CD14-positive monocyte (primary cell): ENCODE measurements around the gene UGT1A3. TPM values are rescaled to one million over a fixed set of nuclear protein-coding genes. Genes with fewer than 3 reads are reported as not detected.
"Not testable (repeated sequence)": the region's sequence is repeated elsewhere in the genome, so short reads cannot be mapped to it uniquely, and the experiment has no call there.

Experiments
- DNase-seq, 3 donors: peaks; one replicate each; pipeline ENCODE4 v3.0.0-alpha.2; 2011 to 2022
- H2AFZ ChIP-seq: 2 replicates; pipeline ENCODE4 v1.6.0; 2012; ENCODE audit warnings: mild to moderate bottlenecking, low read depth, low read length, inconsistent platforms; ENCODE audit not compliant: insufficient read depth, poor library complexity, severe bottlenecking
- H3K27ac ChIP-seq, 2 donors: 1 replicate in 1 of 2; 2 replicates in 1 of 2; pipeline ENCODE4 v1.5.1; 2012 to 2013; ENCODE audit warnings: low read length in 2 of 2, control low read depth in 1 of 2, inconsistent platforms in 1 of 2, low read depth in 1 of 2, mild to moderate bottlenecking in 1 of 2
- H3K27me3 ChIP-seq, 2 donors: one replicate each; pipeline versions ENCODE4 v1.6.0 to v1.6.1; 2011 to 2013; ENCODE audit warnings: low read length in 2 of 2; ENCODE audit not compliant: control insufficient read depth in 2 of 2, insufficient read depth in 2 of 2
- H3K36me3 ChIP-seq, 2 donors: replicated peaks in 1 of 2; 1 replicate in 1 of 2; 2 replicates in 1 of 2; pipeline versions ENCODE4 v1.5.1 to v1.6.1; 2012 to 2013; ENCODE audit warnings: low read length in 2 of 2, control low read depth in 1 of 2, inconsistent platforms in 1 of 2, mild to moderate bottlenecking in 1 of 2; ENCODE audit not compliant: insufficient read depth in 2 of 2, control insufficient read depth in 1 of 2
- H3K4me1 ChIP-seq, 2 donors: 1 replicate in 1 of 2; 2 replicates in 1 of 2; pipeline versions ENCODE4 v1.5.1 to v1.6.1; 2012 to 2013; ENCODE audit warnings: low read length in 2 of 2, control low read depth in 1 of 2, inconsistent platforms in 1 of 2, mild to moderate bottlenecking in 1 of 2, moderate library complexity in 1 of 2; ENCODE audit not compliant: insufficient read depth in 2 of 2, control insufficient read depth in 1 of 2
- H3K4me2 ChIP-seq: replicated peaks from 2 replicates; pipeline ENCODE3; 2012; ENCODE audit warnings: low read length, moderate library complexity, mild to moderate bottlenecking; ENCODE audit not compliant: poor library complexity, severe bottlenecking; ENCODE audit errors: extremely low read depth
- H3K4me3 ChIP-seq, 3 experiments: fragments of 200-600 bp in 1 of 3; sonication (generic) in 1 of 3; replicated peaks in 1 of 3; 1 replicate in 2 of 3; 2 replicates in 1 of 3; pipeline ENCODE4 v1.5.1; 2011 to 2013; ENCODE audit warnings: low read length in 3 of 3, mild to moderate bottlenecking in 3 of 3, control low read depth in 2 of 3, low read depth in 2 of 3, inconsistent platforms in 1 of 3, moderate library complexity in 1 of 3
- H3K79me2 ChIP-seq: 2 replicates; pipeline ENCODE4 v1.6.0; 2012; ENCODE audit warnings: mild to moderate bottlenecking, control low read depth, inconsistent platforms, low read length, moderate library complexity; ENCODE audit not compliant: insufficient read depth
- H3K9ac ChIP-seq: 2 replicates; pipeline ENCODE4 v1.6.0; 2017; ENCODE audit warnings: low read length, mild to moderate bottlenecking; ENCODE audit not compliant: insufficient read depth, poor library complexity, severe bottlenecking
- H3K9me3 ChIP-seq, 2 donors: replicated peaks in 1 of 2; 1 replicate in 1 of 2; 2 replicates in 1 of 2; pipeline versions ENCODE4 v1.5.1 to v1.6.1; 2012 to 2013; ENCODE audit warnings: low read length in 2 of 2, control low read depth in 1 of 2; ENCODE audit not compliant: control insufficient read depth in 1 of 2, insufficient read depth in 1 of 2
- H4K20me1 ChIP-seq: 2 replicates; pipeline ENCODE4 v1.6.0; 2012; ENCODE audit warnings: mild to moderate bottlenecking, low read length, control low read depth, moderate library complexity; ENCODE audit not compliant: insufficient read depth
- H3K27ac Mint-ChIP-seq, 7 donors: one replicate each; pipeline ENCODE4 v1.8.0; 2020; ENCODE audit warnings: mild to moderate bottlenecking in 7 of 7, mixed read lengths in 7 of 7, moderate library complexity in 6 of 7, inconsistent platforms in 2 of 7
- H3K27me3 Mint-ChIP-seq, 3 donors: one replicate each; pipeline ENCODE4 v1.8.0; 2021 to 2022; ENCODE audit warnings: low read depth in 3 of 3, mild to moderate bottlenecking in 3 of 3, mixed read lengths in 3 of 3, moderate library complexity in 3 of 3, inconsistent platforms in 1 of 3
- H3K36me3 Mint-ChIP-seq, 2 donors: one replicate each; pipeline ENCODE4 v1.8.0; 2020; ENCODE audit warnings: mixed read lengths in 2 of 2, inconsistent platforms in 1 of 2, mild to moderate bottlenecking in 1 of 2
- H3K4me1 Mint-ChIP-seq: one replicate; pipeline ENCODE4 v1.8.0; 2020; ENCODE audit warnings: mild to moderate bottlenecking, mixed read lengths
- H3K4me3 Mint-ChIP-seq, 2 donors: one replicate each; pipeline ENCODE4 v1.8.0; 2020; ENCODE audit warnings: mild to moderate bottlenecking in 2 of 2, mixed read lengths in 2 of 2, moderate library complexity in 1 of 2
- H3K9me3 Mint-ChIP-seq, 7 donors: one replicate each; pipeline ENCODE4 v1.8.0; 2020 to 2022; ENCODE audit warnings: mixed read lengths in 7 of 7, mild to moderate bottlenecking in 6 of 7, moderate library complexity in 6 of 7, inconsistent platforms in 2 of 7
- CTCF ChIP-seq: fragments of 200-600 bp; IDR thresholded peaks from one replicate; pipeline ENCODE4 v1.8.0; 2022; ENCODE audit warnings: antibody characterized with exemption, mild to moderate bottlenecking
- WGBS: methylation state at CpG from one replicate; pipeline ENCODE4 v1.1.5; 2013; ENCODE audit warnings: missing lambda C conversion rate; ENCODE audit not compliant: insufficient coverage; 5-methylcytosine and 5-hydroxymethylcytosine counted together
- intact Hi-C, 2 donors: fragments of 100-400 bp; cut with micrococcal nuclease; formaldehyde crosslinking; loops; one replicate each; pipeline versions ENCODE4 v1.15.0 to v1.15.1; 2023
- polyA plus RNA-seq, 3 donors: library from polyadenylated mRNA; depleted of rRNA in 1 of 3; unstranded in 2 of 3; stranded (reverse) in 1 of 3; fragments of 300-500 nt in 2 of 3; fragments of >200 nt in 1 of 3; fragmentation: Illumina TruSeq in 2 of 3; gene quantifications; 1 replicate in 2 of 3; 2 replicates in 1 of 3; pipeline ENCODE4 v1.2.3, GENCODE V29; 2012 to 2021

The UGT1A3 gene
- polyA plus RNA-seq, 3 donors = not detected

GRCh38 chr2:233746475-233747282 lies 17.8 kb downstream of the UGT1A3 start:
- Histone ChIP-seq H3K27ac (no peak overlapping the region), H3K79me2 (no peaks in the 10 kb centered on the region), H3K4me2 (no peak overlapping the region), H3K4me1 (no peaks in the 10 kb centered on the region), H3K9me3 (peaks cover 10 to 16% of the 10 kb centered on the region in 2 donors), H3K27me3 (no peaks in the 10 kb centered on the region), H3K36me3 (no peaks in the 10 kb centered on the region), H3K4me3 (no peak overlapping the region), H2AFZ (no peak overlapping the region), H3K9ac (no peak overlapping the region), H4K20me1 (no peaks in the 10 kb centered on the region)
- H3K9me3 Mint-ChIP-seq = peaks cover 8 to 29% (median 21%) of the 10 kb centered on the region in 7 donors
- H3K27ac Mint-ChIP-seq = no peak overlapping the region
- H3K27me3 Mint-ChIP-seq = peaks cover 1 to 5% (median 5%) of the 10 kb centered on the region in 3 donors
- TF ChIP-seq CTCF = no peak
- H3K4me3 Mint-ChIP-seq = no peak overlapping the region
- DNase-seq = no peak
- intact Hi-C loops = no loop called here
- H3K36me3 Mint-ChIP-seq = no peaks in the 10 kb centered on the region
- no peaks in the 10 kb centered on the region for H3K4me1 Mint-ChIP-seq
- WGBS = 64% methylated on average over 4 of the region's 10 CpGs

GRCh38 chr2:233747283-233747544 lies 18.4 kb downstream of the UGT1A3 start:
- Histone ChIP-seq H2AFZ (no peak overlapping the region), H4K20me1 (no peaks in the 10 kb centered on the region), H3K4me3 (no peak overlapping the region), H3K4me2 (no peak overlapping the region), H3K27me3 (no peaks in the 10 kb centered on the region), H3K79me2 (no peaks in the 10 kb centered on the region), H3K27ac (no peak overlapping the region), H3K4me1 (no peaks in the 10 kb centered on the region), H3K36me3 (no peaks in the 10 kb centered on the region), H3K9ac (no peak overlapping the region), H3K9me3 (peaks cover 10 to 16% of the 10 kb centered on the region in 2 donors)
- 81% methylated on average over 6 of the region's 6 CpGs for WGBS
- Mint-ChIP-seq H3K4me3 (no peak overlapping the region), H3K27me3 (peaks cover 1 to 5% (median 3%) of the 10 kb centered on the region in 3 donors), H3K36me3 (no peaks in the 10 kb centered on the region), H3K27ac (no peak overlapping the region), H3K9me3 (peaks cover 8 to 30% (median 22%) of the 10 kb centered on the region in 7 donors), H3K4me1 (no peaks in the 10 kb centered on the region)
- DNase-seq = no peak
- no peak for TF ChIP-seq CTCF
- intact Hi-C loops = no loop called here

- H3K36me3 Mint-ChIP-seq, H3K79me2 ChIP-seq, H3K4me3 ChIP-seq, H3K4me3 Mint-ChIP-seq, H3K4me1 Mint-ChIP-seq, intact Hi-C loops, H2AFZ ChIP-seq, H3K4me2 ChIP-seq, H3K9ac ChIP-seq, DNase-seq, H3K4me1 ChIP-seq, H3K27ac Mint-ChIP-seq, H3K36me3 ChIP-seq, H3K27me3 Mint-ChIP-seq, H4K20me1 ChIP-seq, H3K27ac ChIP-seq, H3K27me3 ChIP-seq: not testable (repeated sequence)
- peaks cover 13 to 37% (median 22%) of the 10 kb centered on the region in 7 donors for H3K9me3 Mint-ChIP-seq
- H3K9me3 ChIP-seq = peaks cover 10 to 14% of the 10 kb centered on the region in 2 donors
- no CpG with 5 or more reads among the region's 2 CpGs for WGBS
These were observed 21.8 kb downstream of the UGT1A3 start for GRCh38 chr2:233750689-233751088.
